ENCODE measurements around the gene CUL4A.
"Not testable (repeated sequence)": the region's sequence is repeated elsewhere in the genome, so short reads cannot be mapped to it uniquely, and the experiment has no call there.

The CUL4A gene

DNA sequence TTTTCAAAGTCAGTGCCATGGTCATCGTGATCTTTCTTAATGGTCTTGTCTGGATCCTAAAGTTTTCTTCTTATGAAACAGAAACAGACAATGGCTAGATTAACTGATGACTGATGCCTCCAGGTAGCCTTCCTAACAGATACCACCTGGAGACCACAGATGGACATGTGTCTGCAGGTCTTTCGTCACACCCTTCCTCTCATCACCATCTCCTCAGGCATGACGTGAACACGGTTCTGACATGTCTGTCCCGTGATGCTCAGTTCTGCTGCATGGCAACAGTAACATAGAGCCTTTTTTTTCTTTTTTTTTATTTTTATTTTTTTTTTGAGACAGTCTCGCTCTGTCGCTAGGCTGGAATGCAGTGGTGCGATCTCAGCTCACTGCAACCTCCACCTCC lies 74.5 kb downstream of the CUL4A start:
- in situ Hi-C loops (cut with MboI; ENCODE audit: low sequenced_read_pairs): no loop called here

GRCh38 chr13:113288880-113289279 lies 79.5 kb downstream of the CUL4A start:
- in situ Hi-C loops (cut with MboI; ENCODE audit: low sequenced_read_pairs): no loop called here

DNA sequence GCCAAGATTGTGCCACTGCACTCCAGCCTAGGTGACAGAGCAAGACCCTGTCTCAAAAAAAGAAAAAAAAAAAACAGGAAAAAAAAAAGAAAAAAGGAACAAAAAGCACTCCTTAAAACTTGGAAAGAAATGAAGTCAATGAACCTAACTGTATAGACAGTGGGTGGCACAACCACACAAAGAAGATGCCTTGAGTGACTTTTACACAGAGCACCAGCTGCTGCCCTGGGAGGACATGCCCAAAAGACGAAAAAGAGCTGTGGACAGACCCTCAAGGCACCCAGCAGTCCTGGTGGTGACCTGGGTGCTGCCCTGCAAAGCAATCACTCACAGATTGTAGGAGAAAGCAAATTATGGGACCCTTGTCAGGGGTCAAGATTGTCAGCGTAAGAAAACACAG lies 81.7 kb downstream of the CUL4A start:
- in situ Hi-C loops (cut with MboI; ENCODE audit: low sequenced_read_pairs): no loop called here

DNA sequence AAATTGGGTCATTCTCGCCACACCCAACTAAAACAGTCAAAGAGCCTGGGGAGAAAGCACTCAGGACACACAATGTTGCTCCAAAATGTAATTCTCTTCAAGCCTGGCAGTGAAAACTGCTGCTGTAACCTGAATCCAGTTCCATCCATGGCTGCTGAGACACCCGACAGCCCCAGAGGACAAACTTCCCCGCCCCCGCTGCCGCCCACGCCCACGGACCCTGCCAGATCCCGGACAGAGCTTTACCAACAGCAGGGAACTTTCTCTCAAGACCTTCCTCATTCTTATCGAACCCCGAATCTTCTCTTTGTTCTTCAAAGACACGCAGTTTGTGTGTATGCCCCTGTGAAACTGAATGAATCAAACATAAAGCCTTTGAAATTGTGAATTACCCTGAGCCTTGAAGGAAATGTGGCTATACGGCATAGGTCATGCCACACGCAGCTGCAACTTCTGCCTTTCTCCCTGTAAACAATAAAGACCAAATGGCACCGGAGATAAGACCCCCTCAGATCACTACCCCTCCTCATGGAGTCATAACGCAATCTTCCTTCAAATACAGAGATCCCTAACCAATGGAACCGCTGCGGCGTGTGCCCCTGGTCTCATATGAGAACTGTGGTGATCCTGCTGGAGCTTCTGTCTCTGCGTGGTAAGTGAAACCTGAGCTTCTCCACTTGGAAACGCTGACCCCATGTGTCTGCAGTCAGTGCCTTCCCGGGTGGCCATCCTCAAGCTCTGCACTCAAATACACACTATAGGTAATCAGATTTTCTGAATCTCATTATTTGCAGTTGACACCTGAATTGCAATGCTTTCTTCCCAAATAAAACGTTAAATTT lies 82.8 kb downstream of the CUL4A start:
- in situ Hi-C loops (cut with MboI; ENCODE audit: low sequenced_read_pairs): no loop called here

GRCh38 chr13:113293686-113294085 lies 84.3 kb downstream of the CUL4A start:
- in situ Hi-C loops (cut with MboI; ENCODE audit: low sequenced_read_pairs): no loop called here

DNA sequence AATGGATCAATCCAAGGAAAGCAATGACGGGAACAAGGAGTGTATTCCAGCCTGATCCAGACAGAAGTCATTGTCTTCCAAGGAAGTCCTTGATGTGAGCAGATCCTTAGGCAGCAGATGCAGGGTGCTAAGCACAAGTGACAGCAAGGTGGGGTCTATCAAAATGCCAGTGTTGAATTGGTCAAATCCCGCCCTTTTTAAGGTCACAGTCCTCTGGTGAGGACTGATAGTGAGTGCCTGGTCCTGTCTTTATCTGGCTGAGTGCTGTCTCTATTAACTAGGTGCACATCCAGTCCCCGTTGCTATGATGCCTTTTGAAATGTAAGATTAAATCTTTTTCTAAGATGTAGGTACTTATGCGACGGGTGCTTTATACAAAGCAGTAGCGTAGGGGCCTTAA lies 86.4 kb downstream of the CUL4A start:
- in situ Hi-C loops (cut with MboI; ENCODE audit: low sequenced_read_pairs): no loop called here

DNA sequence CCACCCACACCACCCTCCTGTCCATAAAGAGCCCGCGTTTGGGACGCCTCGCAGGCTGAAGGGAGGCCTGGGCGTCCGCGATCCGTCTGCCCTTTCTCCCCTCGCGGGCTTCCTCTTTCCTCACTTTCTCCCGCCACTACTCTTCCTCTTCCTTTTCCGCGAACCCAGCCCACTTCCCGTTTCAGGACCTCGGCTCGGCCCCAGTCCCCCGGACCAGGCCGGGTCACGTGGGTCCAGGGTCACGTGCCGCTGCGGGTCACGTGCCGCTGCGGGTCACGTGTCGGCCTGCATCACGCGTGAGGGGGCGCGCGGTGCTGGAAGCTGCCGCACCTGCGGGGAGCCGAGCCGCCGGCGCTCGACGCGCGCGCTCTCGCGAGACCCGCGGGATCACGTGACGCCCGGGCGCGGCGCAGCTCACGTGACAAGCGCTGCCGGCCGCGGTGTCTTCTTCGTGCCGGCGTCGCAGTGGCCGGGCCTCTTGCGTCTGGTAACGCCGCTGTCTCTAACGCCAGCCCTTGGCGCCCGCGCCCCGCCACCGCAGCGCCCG lies 87.5 kb downstream of the CUL4A start, which contains the start of gene LAMP1:
Gene LAMP1, plus strand, starts transcription at position 417 of the 547 bp plus-strand sequence. CDS start 196 bp downstream, outside the sequence.
- in situ Hi-C loops (cut with MboI; ENCODE audit: low sequenced_read_pairs): no loop called here

- in situ Hi-C loops (cut with MboI; ENCODE audit: low sequenced_read_pairs): no loop called here
Observed at GRCh38 chr13:113297370-113298042, 88.1 kb downstream of the CUL4A start.

GRCh38 chr13:113298043-113298945 lies 88.9 kb downstream of the CUL4A start:
- in situ Hi-C loops (cut with MboI; ENCODE audit: low sequenced_read_pairs): no loop called here

- in situ Hi-C loops (cut with MboI; ENCODE audit: low sequenced_read_pairs): no loop called here
Observed at GRCh38 chr13:113299951-113300350, 90.5 kb downstream of the CUL4A start.

DNA sequence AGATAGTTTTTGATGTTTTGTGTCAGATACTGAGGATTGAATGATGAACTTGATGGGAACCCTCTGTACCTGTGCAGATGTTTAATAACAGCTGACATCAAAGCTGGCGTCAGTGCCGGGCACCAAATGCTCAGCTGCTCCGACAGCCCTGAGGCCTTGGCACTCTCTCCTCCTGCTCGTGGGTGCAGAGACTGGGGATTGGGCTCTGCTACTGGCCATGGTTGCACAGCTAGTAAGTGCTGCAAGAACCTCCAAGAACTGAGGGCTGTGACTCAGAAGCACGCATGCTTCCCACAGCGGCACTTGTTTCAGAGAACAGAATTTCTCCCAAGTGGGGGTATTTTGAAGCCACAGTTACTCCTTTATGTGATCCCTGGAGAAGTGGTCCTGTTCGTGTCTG lies 93.6 kb downstream of the CUL4A start:
- in situ Hi-C loops (cut with MboI; ENCODE audit: low sequenced_read_pairs): no loop called here

DNA sequence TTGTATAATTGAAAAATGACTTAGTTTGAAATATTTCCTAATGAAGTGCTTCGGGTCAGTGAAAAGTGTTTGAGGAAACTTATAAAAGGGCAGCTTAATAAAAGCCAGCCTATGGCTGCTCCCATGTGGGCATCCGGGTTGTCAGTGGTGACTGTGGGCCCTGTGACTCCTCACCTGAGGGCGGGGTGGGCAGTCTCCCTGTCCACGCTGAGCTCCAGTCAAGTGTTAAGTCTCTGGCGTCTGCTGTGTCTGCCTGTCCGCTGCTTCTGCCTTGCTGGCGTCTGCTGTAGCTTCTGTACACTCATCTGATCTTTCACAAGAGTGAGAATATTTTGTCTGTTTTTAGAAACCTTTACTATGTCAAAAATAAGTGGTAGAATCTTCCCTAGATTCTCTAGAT lies 94.7 kb downstream of the CUL4A start:
- in situ Hi-C loops (cut with MboI; ENCODE audit: low sequenced_read_pairs): no loop called here

- in situ Hi-C loops (cut with MboI; ENCODE audit: low sequenced_read_pairs): no loop called here
Observed at GRCh38 chr13:113305208-113305607, 95.8 kb downstream of the CUL4A start.

GRCh38 chr13:113307491-113307890 lies 98.1 kb downstream of the CUL4A start:
- in situ Hi-C loops (cut with MboI; ENCODE audit: low sequenced_read_pairs): no loop called here

DNA sequence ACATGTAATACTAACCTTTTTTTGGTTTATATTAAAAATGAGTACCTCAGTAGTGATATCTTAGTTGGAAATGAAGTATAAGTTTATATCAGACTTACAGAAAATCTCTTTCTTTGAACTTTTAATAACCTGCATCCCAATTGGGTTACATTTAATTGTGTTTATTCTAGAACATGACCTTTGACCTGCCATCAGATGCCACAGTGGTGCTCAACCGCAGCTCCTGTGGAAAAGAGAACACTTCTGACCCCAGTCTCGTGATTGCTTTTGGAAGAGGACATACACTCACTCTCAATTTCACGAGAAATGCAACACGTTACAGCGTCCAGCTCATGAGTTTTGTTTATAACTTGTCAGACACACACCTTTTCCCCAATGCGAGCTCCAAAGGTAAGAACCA lies 100.1 kb downstream of the CUL4A start:
- in situ Hi-C loops (cut with MboI; ENCODE audit: low sequenced_read_pairs): no loop called here

GRCh38 chr13:113314112-113314511 lies 104.7 kb downstream of the CUL4A start:
- in situ Hi-C loops (cut with MboI; ENCODE audit: low sequenced_read_pairs): not testable (repeated sequence)

DNA sequence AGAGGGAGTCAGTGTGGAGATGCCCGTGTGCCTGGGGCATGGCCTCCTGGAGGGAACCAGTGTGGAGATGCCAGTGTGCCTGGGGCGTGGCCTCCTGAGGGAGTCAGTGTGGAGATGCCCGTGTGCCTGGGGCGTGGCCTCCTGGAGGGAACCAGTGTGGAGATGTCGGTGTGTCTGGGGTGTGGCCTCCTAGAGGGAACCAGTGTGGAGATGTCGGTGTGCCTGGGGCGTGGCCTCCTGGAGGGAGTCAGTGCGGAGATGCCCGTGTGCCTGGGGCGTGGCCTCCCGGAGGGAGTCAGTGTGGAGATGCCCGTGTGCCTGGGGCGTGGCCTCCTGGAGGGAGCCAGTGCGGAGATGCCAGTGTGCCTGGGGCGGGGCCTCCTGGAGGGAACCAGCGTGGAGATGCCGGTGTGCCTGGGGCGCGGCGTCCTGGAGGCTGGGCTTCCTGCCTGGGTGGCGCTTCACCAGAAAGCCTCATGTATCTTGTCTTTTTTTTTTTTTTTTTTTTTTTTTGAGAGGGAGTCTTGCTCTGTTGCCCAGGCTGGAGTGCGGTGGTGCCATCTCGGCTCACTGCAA lies 105.6 kb downstream of the CUL4A start:
- in situ Hi-C loops (cut with MboI; ENCODE audit: low sequenced_read_pairs): not testable (repeated sequence)

DNA sequence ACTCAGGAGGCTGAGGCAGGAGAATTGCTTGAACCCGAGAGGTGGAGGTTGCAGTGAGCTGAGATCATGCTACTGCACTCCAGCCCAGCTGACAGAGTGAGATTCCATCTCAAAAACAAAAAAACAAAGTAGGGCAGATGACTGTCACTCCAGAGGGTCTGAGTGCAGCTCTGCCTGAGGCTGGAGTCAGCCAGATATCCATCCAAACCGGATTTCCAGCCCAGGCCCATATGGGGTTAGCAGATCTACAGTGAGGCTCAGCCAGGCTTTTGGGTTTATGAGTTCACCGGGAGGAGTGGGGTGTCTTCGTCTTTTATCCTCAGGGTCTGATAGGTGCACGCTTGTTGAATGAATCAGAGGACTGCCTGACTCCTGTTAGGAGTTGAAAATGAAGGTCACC lies 106.6 kb downstream of the CUL4A start:
- in situ Hi-C loops (cut with MboI; ENCODE audit: low sequenced_read_pairs): no loop called here
